ENCODE results near the gene CPT1B.

- TF ChIP-seq CTCF (IDR thresholded peaks at IDR 0.05; ENCODE audit: insufficient read depth, low read depth, low read length) (no peak), EZH2 (IDR thresholded peaks at IDR 0.05; ENCODE audit: insufficient read depth, low read length) (no peak)
These were observed 8.2 kb downstream of the CPT1B start for GRCh38 chr22:50569896-50570535.
